D721Med (cell line): ENCODE results near the gene SLC27A1.

ENCODE experiments used
- DNase-seq: peaks from one replicate; pipeline ENCODE4 v3.0.0; 2011; ENCODE audit warnings: low spot score; ENCODE audit not compliant: insufficient read length
- FAIRE-seq: peaks from 2 replicates; lab custom pipeline; 2011; peaks lifted over from hg19 to GRCh38; lab: Jason Lieb, UNC
- CTCF ChIP-seq: IDR thresholded peaks from 2 replicates; pipeline ENCODE4 v1.5.1; 2012; ENCODE audit warnings: mild to moderate bottlenecking, control low read depth; ENCODE audit not compliant: insufficient read depth; ENCODE audit errors: missing control alignments

The SLC27A1 gene

GRCh38 chr19:17526922-17527321 is 56.6 kb downstream of the SLC27A1 start:
- no peak for FAIRE-seq

GRCh38 chr19:17527326-17527725 is 57.0 kb downstream of the SLC27A1 start:
- TF ChIP-seq CTCF: no peak
- DNase-seq (no peak), FAIRE-seq (no peak)

More at GRCh38 chr19:17526922-17527321, 56.6 kb downstream of the SLC27A1 start:
- no peak for TF ChIP-seq CTCF
- no peak for DNase-seq

GRCh38 chr19:17528610-17529009 is 58.3 kb downstream of the SLC27A1 start:
- DNase-seq (no peak), FAIRE-seq (no peak)
- no peak for TF ChIP-seq CTCF

GRCh38 chr19:17529239-17530158 is 59.2 kb downstream of the SLC27A1 start:
- no peak for TF ChIP-seq CTCF
- DNase-seq: no peak
- no peak for FAIRE-seq

GRCh38 chr19:17530586-17530985 is 60.3 kb downstream of the SLC27A1 start:
- DNase-seq (no peak), FAIRE-seq (no peak)
- no peak for TF ChIP-seq CTCF

GRCh38 chr19:17532116-17532515 is 61.8 kb downstream of the SLC27A1 start:
- TF ChIP-seq CTCF: no peak
- FAIRE-seq: no peak
- DNase-seq: no peak

GRCh38 chr19:17532557-17532956 is 62.2 kb downstream of the SLC27A1 start:
- TF ChIP-seq CTCF: no peak
- DNase-seq (no peak), FAIRE-seq (no peak)
